Gastrocnemius medialis (tissue), 4 donors: ENCODE measurements around the gene CPLX1. TPM values are rescaled to one million over a fixed set of nuclear protein-coding genes. Genes with fewer than 3 reads are reported as not detected.

Source experiments
- ATAC-seq, 2 donors: fragments of 150-250 bp; one replicate each; pipeline ENCODE4 v1.9.1; 2016
- DNase-seq, 2 donors: peaks; one replicate each; pipeline ENCODE4 v3.0.0-alpha.2; 2019
- H3K27ac ChIP-seq, 4 donors: fragments of 200-600 bp; sonication (generic); 1 replicate in 1 of 4; 2 replicates in 3 of 4; pipeline ENCODE4 v1.5.1; 2016 to 2018; ENCODE audit warnings: mild to moderate bottlenecking in 2 of 4, moderate library complexity in 1 of 4
- H3K27me3 ChIP-seq, 3 donors: fragments of 200-600 bp; sonication (generic) in 2 of 3; 1 replicate in 1 of 3; 2 replicates in 2 of 3; pipeline versions ENCODE4 v1.5.1 to v1.6.0; 2016 to 2019; ENCODE audit warnings: mild to moderate bottlenecking in 1 of 3, moderate library complexity in 1 of 3
- H3K36me3 ChIP-seq, 2 donors: fragments of 200-600 bp; sonication (generic) in 1 of 2; one replicate each; pipeline ENCODE4 v1.5.1; 2017 to 2018
- H3K4me1 ChIP-seq, 2 donors: fragments of 200-600 bp; sonication (generic) in 1 of 2; one replicate each; pipeline ENCODE4 v1.5.1; 2016 to 2017; ENCODE audit warnings: mild to moderate bottlenecking in 2 of 2
- H3K4me3 ChIP-seq, 4 donors: fragments of 200-600 bp; sonication (generic) in 3 of 4; 1 replicate in 1 of 4; 2 replicates in 3 of 4; pipeline ENCODE4 v1.5.1; 2016 to 2019; ENCODE audit warnings: mild to moderate bottlenecking in 2 of 4
- H3K9me3 ChIP-seq, 3 donors: fragments of 200-600 bp; sonication (generic) in 2 of 3; 1 replicate in 1 of 3; 2 replicates in 2 of 3; pipeline ENCODE4 v1.5.1; 2016 to 2019
- POLR2A ChIP-seq, 2 donors: fragments of 450-650 bp; IDR thresholded peaks; one replicate each; pipeline ENCODE4 v1.6.1; 2017; ENCODE audit warnings: antibody characterized with exemption in 2 of 2, mild to moderate bottlenecking in 2 of 2, moderate library complexity in 2 of 2
- in situ Hi-C, 4 donors: fragments of 200-750 bp; cut with MboI; loops; one replicate each; pipeline versions ENCODE4 v1.15.0 to v1.8.0; 2017; ENCODE audit warnings: low sequenced_read_pairs in 4 of 4
- intact Hi-C: fragments of 100-400 bp; cut with DNase I; formaldehyde crosslinking; loops from one replicate; pipeline ENCODE4 v1.15.1; 2023; ENCODE audit warnings: low total_unique reads
- total RNA-seq, 4 donors: library from RNA; depleted of rRNA; stranded (reverse); fragments of >200 nt; gene quantifications; one replicate each; pipeline versions ENCODE4 v1.1.0 to v1.2.3, GENCODE V29; 2016
- TF ChIP-seq, protein P1 (sequence below), 5 experiments: fragments of 450-650 bp in 3 of 5; fragments of 200-600 bp in 2 of 5; sonication (generic) in 2 of 5; IDR thresholded peaks in 4 of 5; conservative IDR thresholded peaks in 1 of 5; 1 replicate in 4 of 5; 2 replicates in 1 of 5; pipeline ENCODE4 v1.5.1; 2016 to 2019; ENCODE audit warnings: antibody characterized with exemption in 5 of 5, mild to moderate bottlenecking in 3 of 5, moderate library complexity in 3 of 5

Gene CPLX1
- total RNA-seq, 4 donors from 2014 or later = 0.91 to 1.0 TPM; not detected in 2

DNA sequence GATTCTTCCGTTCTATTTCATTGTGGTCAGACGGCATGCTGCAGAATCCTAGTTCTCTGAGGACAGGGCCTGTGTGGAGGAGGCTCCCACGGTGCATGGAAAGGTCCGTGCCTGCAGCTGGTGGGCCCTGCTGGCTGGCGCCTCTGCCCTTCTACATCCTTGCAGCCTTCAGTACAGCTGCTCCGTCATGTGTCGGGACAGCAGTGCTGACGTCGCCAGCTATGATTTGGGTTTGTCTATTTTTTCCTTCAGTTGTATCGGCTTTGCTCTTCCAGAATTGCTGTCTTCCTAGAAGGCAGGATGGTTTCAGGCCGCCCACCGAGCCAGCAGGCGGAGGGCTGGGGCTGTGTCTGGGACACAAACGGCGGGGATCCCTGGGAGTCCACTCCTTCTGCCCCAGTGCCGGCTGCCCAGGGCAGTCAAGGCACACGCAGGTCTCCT lies 32.1 kb upstream of the CPLX1 start:
- TF ChIP-seq POLR2A (IDR thresholded peaks at IDR 0.05) = no peak
- TF ChIP-seq, protein P1, sequence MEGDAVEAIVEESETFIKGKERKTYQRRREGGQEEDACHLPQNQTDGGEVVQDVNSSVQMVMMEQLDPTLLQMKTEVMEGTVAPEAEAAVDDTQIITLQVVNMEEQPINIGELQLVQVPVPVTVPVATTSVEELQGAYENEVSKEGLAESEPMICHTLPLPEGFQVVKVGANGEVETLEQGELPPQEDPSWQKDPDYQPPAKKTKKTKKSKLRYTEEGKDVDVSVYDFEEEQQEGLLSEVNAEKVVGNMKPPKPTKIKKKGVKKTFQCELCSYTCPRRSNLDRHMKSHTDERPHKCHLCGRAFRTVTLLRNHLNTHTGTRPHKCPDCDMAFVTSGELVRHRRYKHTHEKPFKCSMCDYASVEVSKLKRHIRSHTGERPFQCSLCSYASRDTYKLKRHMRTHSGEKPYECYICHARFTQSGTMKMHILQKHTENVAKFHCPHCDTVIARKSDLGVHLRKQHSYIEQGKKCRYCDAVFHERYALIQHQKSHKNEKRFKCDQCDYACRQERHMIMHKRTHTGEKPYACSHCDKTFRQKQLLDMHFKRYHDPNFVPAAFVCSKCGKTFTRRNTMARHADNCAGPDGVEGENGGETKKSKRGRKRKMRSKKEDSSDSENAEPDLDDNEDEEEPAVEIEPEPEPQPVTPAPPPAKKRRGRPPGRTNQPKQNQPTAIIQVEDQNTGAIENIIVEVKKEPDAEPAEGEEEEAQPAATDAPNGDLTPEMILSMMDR (IDR thresholded peaks at IDR 0.05 in 4 of 5, conservative IDR thresholded peaks at IDR 0.05 in 1 of 5) = no peak
- H3K27ac ChIP-seq = no peak overlapping the region
- intact Hi-C loops = no loop called here
- no peaks in the 10 kb centered on the region for H3K27me3 ChIP-seq
- H3K9me3 ChIP-seq = no peaks in the 10 kb centered on the region
- DNase-seq = no peak
- H3K4me3 ChIP-seq = no peak overlapping the region
- ATAC-seq = no peak
- peaks cover 0 to 62% of the 10 kb centered on the region in 2 donors for H3K36me3 ChIP-seq
- no peaks in the 10 kb centered on the region for H3K4me1 ChIP-seq
- in situ Hi-C loops = no loop called here

DNA sequence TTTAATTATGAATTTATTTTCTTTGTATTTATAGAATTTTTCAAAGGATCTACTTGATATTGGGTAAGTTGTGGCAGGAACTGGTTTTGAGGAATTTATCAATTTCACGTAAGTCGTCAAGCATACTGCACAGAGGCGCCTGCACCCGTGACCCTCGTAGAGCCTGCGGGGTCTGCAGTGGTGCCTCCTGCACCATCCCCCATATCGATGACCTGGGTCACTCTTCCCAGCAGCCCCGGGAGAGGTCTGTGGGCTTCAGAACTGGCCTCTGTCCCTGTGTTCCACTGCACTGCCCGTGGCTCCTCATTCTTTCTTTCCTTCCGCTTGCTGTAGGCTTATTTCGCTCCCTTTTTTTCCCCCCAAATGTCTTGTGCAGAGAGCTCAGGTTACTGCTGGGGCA lies 31.5 kb upstream of the CPLX1 start:
- Histone ChIP-seq H3K27me3 (no peaks in the 10 kb centered on the region), H3K27ac (no peak overlapping the region), H3K9me3 (no peaks in the 10 kb centered on the region), H3K4me1 (no peaks in the 10 kb centered on the region), H3K36me3 (peaks cover 0 to 56% of the 10 kb centered on the region in 2 donors), H3K4me3 (no peak overlapping the region)
- no peak for ATAC-seq
- intact Hi-C loops = no loop called here
- TF ChIP-seq, protein P1 (IDR thresholded peaks at IDR 0.05 in 4 of 5, conservative IDR thresholded peaks at IDR 0.05 in 1 of 5) = no peak
- no peak for TF ChIP-seq POLR2A (IDR thresholded peaks at IDR 0.05)
- DNase-seq = no peak
- in situ Hi-C loops = no loop called here

DNA sequence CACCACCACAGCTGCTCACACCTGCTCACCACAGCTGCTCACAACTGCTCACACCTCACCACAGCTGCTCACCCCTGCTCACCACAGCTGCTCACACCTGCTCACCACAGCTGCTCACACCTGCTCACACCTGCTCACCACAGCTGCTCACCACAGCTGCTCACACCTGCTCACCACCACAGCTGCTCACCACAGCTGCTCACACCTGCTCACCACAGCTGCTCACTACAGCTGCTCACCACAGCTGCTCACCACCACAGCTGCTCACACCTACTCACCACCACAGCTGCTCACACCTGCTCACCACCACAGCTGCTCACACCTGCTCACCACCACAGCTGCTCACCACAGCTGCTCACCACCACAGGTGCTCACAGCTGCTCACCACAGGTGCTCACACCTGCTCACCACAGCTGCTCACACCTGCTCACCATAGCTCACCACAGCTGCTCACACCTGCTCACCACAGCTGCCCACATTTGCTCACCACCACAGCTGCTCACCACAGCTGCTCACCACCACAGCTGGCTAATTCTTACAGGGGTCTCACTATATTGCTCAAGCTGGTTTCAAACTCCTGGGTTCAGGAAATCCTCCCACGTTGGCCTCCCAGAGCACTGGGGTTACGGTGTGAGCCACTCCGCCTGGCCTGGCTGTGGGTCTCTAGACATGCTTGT lies 30.4 kb upstream of the CPLX1 start:
- TF ChIP-seq, protein P1 (IDR thresholded peaks at IDR 0.05 in 4 of 5, conservative IDR thresholded peaks at IDR 0.05 in 1 of 5) = no peak
- no peak for TF ChIP-seq POLR2A (IDR thresholded peaks at IDR 0.05)
- Histone ChIP-seq H3K27ac (no peak overlapping the region), H3K4me3 (no peak overlapping the region), H3K9me3 (no peaks in the 10 kb centered on the region), H3K4me1 (no peaks in the 10 kb centered on the region), H3K36me3 (peaks cover 0 to 51% of the 10 kb centered on the region in 2 donors), H3K27me3 (no peaks in the 10 kb centered on the region)
- no peak for ATAC-seq
- in situ Hi-C loops (no loop called here), intact Hi-C loops (no loop called here)
- DNase-seq = no peak

DNA sequence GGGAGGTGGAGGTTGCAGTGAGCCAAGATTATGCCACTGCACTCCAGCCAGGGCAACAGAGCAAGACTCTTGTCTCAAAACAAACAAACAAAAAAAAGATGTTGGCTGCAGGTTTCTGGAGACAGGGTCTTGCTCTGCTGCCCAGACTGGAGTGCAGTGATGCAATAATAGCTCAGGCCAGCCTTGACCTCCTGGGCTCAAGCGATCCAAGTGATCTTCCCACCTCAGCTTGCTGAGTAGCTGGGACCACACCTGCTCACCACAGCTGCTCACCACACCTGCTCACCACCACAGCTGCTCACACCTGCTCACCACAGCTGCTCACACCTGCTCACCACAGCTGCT lies 29.9 kb upstream of the CPLX1 start:
- Histone ChIP-seq H3K36me3 (peaks cover 0 to 50% of the 10 kb centered on the region in 2 donors), H3K27me3 (no peaks in the 10 kb centered on the region), H3K27ac (no peak overlapping the region), H3K9me3 (no peaks in the 10 kb centered on the region), H3K4me1 (no peaks in the 10 kb centered on the region), H3K4me3 (no peak overlapping the region)
- ATAC-seq (no peak), DNase-seq (no peak)
- in situ Hi-C loops (no loop called here), intact Hi-C loops (no loop called here)
- no peak for TF ChIP-seq POLR2A (IDR thresholded peaks at IDR 0.05)
- TF ChIP-seq, protein P1 (IDR thresholded peaks at IDR 0.05 in 4 of 5, conservative IDR thresholded peaks at IDR 0.05 in 1 of 5) = no peak

DNA sequence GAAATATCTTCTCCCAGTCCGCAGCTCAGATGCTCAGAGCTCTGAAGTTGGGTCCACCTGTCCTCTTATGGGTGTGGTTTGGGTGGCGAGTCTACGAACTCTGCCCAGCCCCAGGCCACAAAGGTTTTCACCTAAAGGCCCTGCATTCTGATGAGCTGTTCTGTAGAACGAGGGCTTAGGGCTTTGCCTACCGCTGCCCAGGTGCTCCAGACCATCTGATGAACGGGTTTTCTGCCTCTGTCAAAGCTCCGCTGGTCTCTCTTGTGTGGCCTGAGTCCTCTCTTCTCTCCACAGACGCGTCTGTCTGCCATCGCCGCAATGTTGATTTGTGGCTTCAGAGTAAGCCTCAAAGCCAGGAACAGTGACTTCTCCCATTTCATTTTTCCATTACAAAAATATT lies 28.4 kb upstream of the CPLX1 start:
- Histone ChIP-seq H3K36me3 (peaks cover 0 to 52% of the 10 kb centered on the region in 2 donors), H3K27me3 (no peaks in the 10 kb centered on the region), H3K4me3 (no peak overlapping the region), H3K27ac (no peak overlapping the region), H3K9me3 (no peaks in the 10 kb centered on the region), H3K4me1 (no peaks in the 10 kb centered on the region)
- in situ Hi-C loops = no loop called here
- intact Hi-C loops = no loop called here
- no peak for DNase-seq
- TF ChIP-seq, protein P1 (IDR thresholded peaks at IDR 0.05 in 4 of 5, conservative IDR thresholded peaks at IDR 0.05 in 1 of 5) = no peak
- ATAC-seq = no peak
